Caco-2 (cell line): ENCODE measurements around the gene ANKRD13D. TPM values are rescaled to one million over a fixed set of nuclear protein-coding genes. Genes with fewer than 3 reads are reported as not detected.

Source experiments
- BruUV-seq: library from RNA; stranded (reverse); fragments of 400-500 nt; replicated peaks from 2 replicates; lab custom pipeline; 2021; lab: Mats Ljungman, UMichigan
- CTCF ChIA-PET: fragments of 300-600 bp; sonication (Branson Sonifier 250); formaldehyde crosslinking; loops from one replicate; lab custom pipeline; 2022; ENCODE audit warnings: antibody characterized with exemption; lab: Charles Lee
- POLR2A ChIA-PET: fragments of 300-600 bp; sonication (Branson Sonifier 250); formaldehyde crosslinking; loops from one replicate; lab custom pipeline; 2022; ENCODE audit warnings: antibody characterized with exemption; lab: Charles Lee
- DNase-seq, 2 experiments: peaks; one replicate each; pipeline versions ENCODE4 v3.0.0 to v3.0.0-alpha.2; 2020 to 2022
- H3K27me3 ChIP-seq: replicated peaks from 2 replicates; pipeline ENCODE4 v1.6.0; 2011; ENCODE audit warnings: low read length; ENCODE audit not compliant: control insufficient read depth, insufficient read depth
- H3K36me3 ChIP-seq: 2 replicates; pipeline ENCODE4 v1.5.1; 2011; ENCODE audit warnings: low read length; ENCODE audit not compliant: control insufficient read depth, insufficient read depth
- H3K4me1 ChIP-seq: fragments of 250-450 bp; sonication (Bioruptor Pico); 2 replicates; pipeline ENCODE4 v1.5.1; 2020; ENCODE audit warnings: mild to moderate bottlenecking
- H3K4me3 ChIP-seq: 2 replicates; pipeline ENCODE4 v1.5.1; 2011; ENCODE audit warnings: low read depth, mild to moderate bottlenecking, control low read depth, low read length
- H3K9me3 ChIP-seq: fragments of 250-450 bp; sonication (Bioruptor Pico); 2 replicates; pipeline ENCODE4 v1.5.1; 2020; ENCODE audit warnings: mild to moderate bottlenecking, moderate library complexity
- H3K27ac Mint-ChIP-seq: one replicate; pipeline ENCODE4 v1.8.0; 2022; ENCODE audit warnings: mixed read lengths; ENCODE audit not compliant: unreplicated experiment
- H3K27me3 Mint-ChIP-seq: one replicate; pipeline ENCODE4 v1.8.0; 2022; ENCODE audit warnings: mixed read lengths; ENCODE audit not compliant: insufficient read depth, unreplicated experiment
- H3K36me3 Mint-ChIP-seq: one replicate; pipeline ENCODE4 v1.8.0; 2022; ENCODE audit warnings: mild to moderate bottlenecking, mixed read lengths; ENCODE audit not compliant: insufficient read depth, unreplicated experiment
- H3K4me1 Mint-ChIP-seq: one replicate; pipeline ENCODE4 v1.8.0; 2022; ENCODE audit warnings: low read depth, mixed read lengths; ENCODE audit not compliant: unreplicated experiment
- H3K4me3 Mint-ChIP-seq: one replicate; pipeline ENCODE4 v1.8.0; 2022; ENCODE audit warnings: mild to moderate bottlenecking, moderate library complexity, mixed read lengths; ENCODE audit not compliant: unreplicated experiment
- H3K9me3 Mint-ChIP-seq: one replicate; pipeline ENCODE4 v1.8.0; 2022; ENCODE audit warnings: mixed read lengths; ENCODE audit not compliant: unreplicated experiment
- CTCF ChIP-seq, 2 experiments: fragments of 200-600 bp in 1 of 2; IDR thresholded peaks; 1 replicate in 1 of 2; 2 replicates in 1 of 2; pipeline versions ENCODE4 v1.5.1 to v1.8.0; 2011 to 2022; ENCODE audit warnings: antibody characterized with exemption in 1 of 2, control low read depth in 1 of 2, inconsistent platforms in 1 of 2, low read depth in 1 of 2, low read length in 1 of 2, mild to moderate bottlenecking in 1 of 2, moderate library complexity in 1 of 2; ENCODE audit not compliant: insufficient read depth in 1 of 2, severe bottlenecking in 1 of 2, unreplicated experiment in 1 of 2
- intact Hi-C: fragments of 100-400 bp; cut with micrococcal nuclease; formaldehyde crosslinking; loops from one replicate; pipeline ENCODE4 v1.10.0; 2022; ENCODE audit not compliant: unreplicated experiment
- total RNA-seq: library from RNA; stranded (reverse); gene quantifications from 2 replicates; pipeline ENCODE4 v1.2.3, GENCODE V29; 2022

The ANKRD13D gene
- total RNA-seq, 1 experiment from 2014 or later = 88.6 TPM

GRCh38 chr11:67307545-67308001 lies 18.5 kb downstream of the ANKRD13D start:
- H3K4me3 ChIP-seq = no peak overlapping the region
- intact Hi-C loops = no loop called here
- Mint-ChIP-seq H3K4me1 (peaks cover 21% of the 10 kb centered on the region), H3K27ac (no peak overlapping the region), H3K4me3 (no peak overlapping the region), H3K9me3 (no peaks in the 10 kb centered on the region), H3K36me3 (peaks cover 43% of the 10 kb centered on the region), H3K27me3 (no peaks in the 10 kb centered on the region)
- H3K9me3 ChIP-seq = no peaks in the 10 kb centered on the region
- DNase-seq = peak in 1 of 2 experiments; percentile 37
- BruUV-seq = no TSS peak
- CTCF ChIA-PET = interaction anchor here (0.6 to 1.0 kb wide), 3 partner anchors 10 to 302 kb away, joined by 3 to 5 read pairs (median 3); no protein-coding TSS in a partner anchor
- no peaks in the 10 kb centered on the region for H3K27me3 ChIP-seq
- peaks cover 4% of the 10 kb centered on the region for H3K36me3 ChIP-seq
- no peak for TF ChIP-seq CTCF (IDR thresholded peaks at IDR 0.05; ENCODE audit: insufficient read depth in 1 of 2, low read depth in 1 of 2, low read length in 1 of 2, severe bottlenecking in 1 of 2, unreplicated experiment in 1 of 2)
- POLR2A ChIA-PET = no interaction called here
- H3K4me1 ChIP-seq = peaks cover 26% of the 10 kb centered on the region

- POLR2A ChIA-PET = interaction anchor here (0.6 to 0.7 kb wide), 2 partner anchors 9 to 45 kb away, joined by 3 to 4 read pairs; no protein-coding TSS in a partner anchor
- Mint-ChIP-seq H3K4me3 (no peak overlapping the region), H3K27me3 (no peaks in the 10 kb centered on the region), H3K9me3 (no peaks in the 10 kb centered on the region), H3K27ac (no peak overlapping the region), H3K4me1 (peaks cover 25% of the 10 kb centered on the region), H3K36me3 (peaks cover 36% of the 10 kb centered on the region)
- no TSS peak for BruUV-seq
- peaks cover 4% of the 10 kb centered on the region for H3K36me3 ChIP-seq
- peak in 1 of 2 experiments; percentile 40 for DNase-seq
- CTCF ChIA-PET = interaction anchor here (0.6 to 0.8 kb wide), 2 partner anchors 9 to 302 kb away, joined by 3 to 5 read pairs; no protein-coding TSS in a partner anchor
- H3K27me3 ChIP-seq = no peaks in the 10 kb centered on the region
- peaks cover 28% of the 10 kb centered on the region for H3K4me1 ChIP-seq
- no peak overlapping the region for H3K4me3 ChIP-seq
- intact Hi-C loops = no loop called here
- H3K9me3 ChIP-seq = no peaks in the 10 kb centered on the region
- TF ChIP-seq CTCF (IDR thresholded peaks at IDR 0.05; ENCODE audit: insufficient read depth in 1 of 2, low read depth in 1 of 2, low read length in 1 of 2, severe bottlenecking in 1 of 2, unreplicated experiment in 1 of 2) = no peak
Observed at GRCh38 chr11:67308031-67308866, 19.1 kb downstream of the ANKRD13D start.

GRCh38 chr11:67309166-67309565 lies 20.1 kb downstream of the ANKRD13D start:
- DNase-seq = peak in 1 of 2 experiments; percentile 37
- ChIA-PET POLR2A (interaction anchor here (0.6 kb wide), 1 partner anchor 46 kb away, joined by 4 read pairs; no protein-coding TSS in a partner anchor), CTCF (no interaction called here)
- no peak overlapping the region for H3K4me3 ChIP-seq
- Mint-ChIP-seq H3K36me3 (peaks cover 30% of the 10 kb centered on the region), H3K27me3 (no peaks in the 10 kb centered on the region), H3K27ac (no peak overlapping the region), H3K9me3 (no peaks in the 10 kb centered on the region), H3K4me3 (no peak overlapping the region), H3K4me1 (peaks cover 25% of the 10 kb centered on the region)
- no peaks in the 10 kb centered on the region for H3K9me3 ChIP-seq
- no TSS peak for BruUV-seq
- peaks cover 4% of the 10 kb centered on the region for H3K36me3 ChIP-seq
- H3K27me3 ChIP-seq = no peaks in the 10 kb centered on the region
- H3K4me1 ChIP-seq = peaks cover 28% of the 10 kb centered on the region
- TF ChIP-seq CTCF (IDR thresholded peaks at IDR 0.05; ENCODE audit: insufficient read depth in 1 of 2, low read depth in 1 of 2, low read length in 1 of 2, severe bottlenecking in 1 of 2, unreplicated experiment in 1 of 2) = no peak
- intact Hi-C loops = no loop called here
